ENCODE results near the gene NR4A1.

GRCh38 chr12:52003016-52003550 is 48.2 kb upstream of the NR4A1 start:
- no peak for TF ChIP-seq GATA1 (IDR thresholded peaks at IDR 0.05; ENCODE audit: low read depth, low read length)
- no peak for TF ChIP-seq POLR2A (IDR thresholded peaks at IDR 0.05; ENCODE audit: low read length)

Data from erythroblast (primary cell).